Aorta (tissue), 5 donors: ENCODE measurements around the gene TADA1. TPM values are rescaled to one million over a fixed set of nuclear protein-coding genes. Genes with fewer than 3 reads are reported as not detected.
A peak's percentile ranks its signal among the peaks of the same experiment; 100 is the strongest.

Source experiments
- ATAC-seq: fragments of 200-7000 bp; cut with Tn5 transposase; one replicate; pipeline ENCODE4 v1.9.1; 2022; ENCODE audit warnings: moderate library complexity; ENCODE audit not compliant: low FRiP score
- DNase-seq, 2 donors: peaks; one replicate each; pipeline ENCODE4 v3.0.0-alpha.2; 2020
- H3K27ac ChIP-seq, 2 donors: one replicate each; pipeline ENCODE4 v1.5.1; 2013; ENCODE audit warnings: low read length in 2 of 2, mild to moderate bottlenecking in 2 of 2, moderate library complexity in 2 of 2, control low read depth in 1 of 2, inconsistent platforms in 1 of 2, low read depth in 1 of 2
- H3K27me3 ChIP-seq, 2 donors: one replicate each; pipeline ENCODE4 v1.6.1; 2013; ENCODE audit warnings: control low read depth in 1 of 2, low read length in 1 of 2, mild to moderate bottlenecking in 1 of 2, moderate library complexity in 1 of 2; ENCODE audit not compliant: insufficient read depth in 2 of 2, control insufficient read depth in 1 of 2
- H3K36me3 ChIP-seq, 2 donors: one replicate each; pipeline ENCODE4 v1.6.1; 2013; ENCODE audit warnings: control low read depth in 1 of 2, low read length in 1 of 2, mild to moderate bottlenecking in 1 of 2; ENCODE audit not compliant: insufficient read depth in 2 of 2, control insufficient read depth in 1 of 2
- H3K4me1 ChIP-seq, 2 donors: one replicate each; pipeline ENCODE4 v1.6.1; 2013; ENCODE audit warnings: low read length in 2 of 2, control low read depth in 1 of 2, mild to moderate bottlenecking in 1 of 2, moderate library complexity in 1 of 2; ENCODE audit not compliant: insufficient read depth in 2 of 2, control insufficient read depth in 1 of 2
- H3K4me3 ChIP-seq, 2 donors: one replicate each; pipeline ENCODE4 v1.5.1; 2013; ENCODE audit warnings: low read length in 2 of 2, control low read depth in 1 of 2, mild to moderate bottlenecking in 1 of 2
- H3K9me3 ChIP-seq: one replicate; pipeline ENCODE4 v1.6.1; 2013; ENCODE audit warnings: mild to moderate bottlenecking, low read length; ENCODE audit not compliant: control insufficient read depth
- WGBS, 2 donors: extraction: QIAGEN DNeasy Blood & Tissue Kit; methylation state at CpG; one replicate each; pipeline ENCODE4 v1.1.7; 2013; 5-methylcytosine and 5-hydroxymethylcytosine counted together
- intact Hi-C, 2 donors: fragments of 100-400 bp; cut with DNase I; formaldehyde crosslinking; loops; one replicate each; pipeline versions ENCODE4 v1.14.2 to v1.15.0; 2022
- polyA plus RNA-seq, 2 donors: library from polyadenylated mRNA; stranded (reverse); fragments of 200-250 nt; gene quantifications; one replicate each; pipeline ENCODE4 v1.2.3, GENCODE V29; 2013
- total RNA-seq, 2 donors: library from RNA; stranded (reverse); fragmentation: NEBNext Ultra II Directional; extraction: Animal tissue kit (Norgen Biotek cat#: 25700); gene quantifications; one replicate each; pipeline ENCODE4 v1.2.1, GENCODE V29; 2021
- donor health status: healthy with polysubstance abuse.
- donor health status: Bipolar disorder and iron deficiency.
- donor health status: DM: no; HTN: no; CAD: no.
- donor health status: DM: no; HTN: no; CAD: no.
- donor health status: DM: yes; HTN: yes; CAD: no.

TADA1 gene
- total and polyA plus RNA-seq, 4 donors = 6.1 to 9.4 (median 6.6) TPM

DNA sequence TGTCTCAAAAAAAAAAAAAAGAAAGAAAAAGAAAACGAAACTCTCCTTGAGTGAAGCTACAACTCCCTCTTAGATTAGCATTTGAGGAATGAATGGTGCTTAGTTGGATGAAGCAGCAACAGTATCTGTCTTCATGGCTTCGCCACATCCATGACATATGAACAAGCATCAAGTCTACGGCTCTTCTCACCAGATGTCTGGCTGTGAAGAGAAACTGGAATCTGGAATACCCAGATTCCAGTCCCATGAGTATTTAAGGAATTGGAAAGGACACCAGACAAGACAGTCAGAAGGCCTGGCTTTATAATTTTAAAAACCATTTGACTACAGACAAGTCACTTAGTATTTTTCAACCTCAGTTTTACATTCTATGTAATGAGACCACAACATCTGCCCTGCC is 38.0 kb upstream of the TADA1 start:
- no peak overlapping the region for H3K27ac ChIP-seq
- intact Hi-C loops = loop anchor here in 1 of 2 donors (5.0 kb wide), 1 partner anchor 143 kb away; no protein-coding TSS in a partner anchor

DNA sequence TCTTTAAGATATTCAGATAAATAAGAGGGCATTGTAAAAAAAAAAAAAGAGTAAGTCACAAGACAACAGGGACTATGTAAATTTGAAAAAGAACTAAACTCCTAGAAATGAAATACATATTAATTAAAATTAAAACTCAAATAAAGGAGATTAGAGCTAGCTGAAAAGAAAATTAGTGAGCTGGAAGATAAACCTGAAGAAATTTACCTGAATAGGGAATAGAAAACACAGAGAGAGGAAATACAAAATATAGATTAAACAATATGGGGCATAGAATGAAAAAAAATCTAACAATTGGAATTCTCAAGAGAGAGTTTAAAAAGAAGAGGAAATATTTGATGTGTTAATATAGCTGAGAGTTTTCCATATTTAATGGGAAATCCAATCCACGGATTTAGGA is 35.6 kb upstream of the TADA1 start:
- intact Hi-C loops = loop anchor here in 1 of 2 donors (5.0 kb wide), 1 partner anchor 146 kb away; no protein-coding TSS in a partner anchor
- Histone ChIP-seq H3K4me3 (no peak overlapping the region), H3K9me3 (no peaks in the 10 kb centered on the region), H3K36me3 (no peaks in the 10 kb centered on the region), H3K27me3 (no peaks in the 10 kb centered on the region), H3K27ac (no peak overlapping the region), H3K4me1 (no peaks in the 10 kb centered on the region)
- WGBS, 2 donors = 95 to 97% methylated on average over 1 of the region's 1 CpG
- no peak for ATAC-seq
- DNase-seq = no peak

More for the DNA sequence above, 38.0 kb upstream of the TADA1 start:
- H3K36me3 ChIP-seq = no peaks in the 10 kb centered on the region
- no peak for DNase-seq
- WGBS, 2 donors = 85 to 88% methylated on average over 3 of the region's 3 CpGs
- no peak for ATAC-seq
- H3K4me1 ChIP-seq = no peaks in the 10 kb centered on the region
- no peaks in the 10 kb centered on the region for H3K9me3 ChIP-seq
- no peak overlapping the region for H3K4me3 ChIP-seq
- no peaks in the 10 kb centered on the region for H3K27me3 ChIP-seq

DNA sequence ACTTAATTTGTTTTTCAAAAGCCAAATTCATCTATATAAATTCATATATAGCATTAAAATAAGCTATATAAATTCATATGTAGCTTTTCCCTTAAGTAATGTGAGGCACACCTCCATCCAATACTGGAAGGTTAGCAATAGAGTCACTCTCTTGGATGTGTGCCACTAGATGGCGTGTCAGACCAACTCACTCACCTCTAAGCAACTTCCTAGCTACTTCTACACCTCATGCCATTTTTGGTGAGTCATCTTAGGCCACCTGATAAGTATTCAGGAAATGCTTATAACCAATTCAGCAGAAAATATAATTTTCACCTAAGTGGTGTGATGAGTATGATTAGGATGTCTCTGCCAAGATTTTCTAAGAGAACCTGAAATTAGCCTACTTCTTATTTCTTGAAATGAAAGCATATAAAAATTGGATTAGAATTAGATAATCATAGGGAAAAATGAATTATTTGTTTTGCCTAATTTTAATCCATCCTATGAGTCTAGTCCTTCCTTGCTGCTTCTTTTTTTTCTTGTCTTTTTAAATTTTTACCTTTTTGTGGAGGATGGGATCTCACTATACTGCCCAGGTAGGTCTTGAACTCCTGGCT is 34.4 kb upstream of the TADA1 start:
- no peaks in the 10 kb centered on the region for H3K27me3 ChIP-seq
- H3K4me3 ChIP-seq = no peak overlapping the region
- peak in 1 of 2 donors; percentile 62 for DNase-seq
- no peaks in the 10 kb centered on the region for H3K9me3 ChIP-seq
- WGBS, 2 donors = 0 to 4% methylated on average over 1 of the region's 1 CpG
- peak; percentile 68 for ATAC-seq
- H3K27ac ChIP-seq = no peak overlapping the region
- intact Hi-C loops = loop anchor here in 1 of 2 donors (5.0 kb wide), 1 partner anchor 147 kb away; no protein-coding TSS in a partner anchor
- H3K36me3 ChIP-seq = no peaks in the 10 kb centered on the region
- no peaks in the 10 kb centered on the region for H3K4me1 ChIP-seq

DNA sequence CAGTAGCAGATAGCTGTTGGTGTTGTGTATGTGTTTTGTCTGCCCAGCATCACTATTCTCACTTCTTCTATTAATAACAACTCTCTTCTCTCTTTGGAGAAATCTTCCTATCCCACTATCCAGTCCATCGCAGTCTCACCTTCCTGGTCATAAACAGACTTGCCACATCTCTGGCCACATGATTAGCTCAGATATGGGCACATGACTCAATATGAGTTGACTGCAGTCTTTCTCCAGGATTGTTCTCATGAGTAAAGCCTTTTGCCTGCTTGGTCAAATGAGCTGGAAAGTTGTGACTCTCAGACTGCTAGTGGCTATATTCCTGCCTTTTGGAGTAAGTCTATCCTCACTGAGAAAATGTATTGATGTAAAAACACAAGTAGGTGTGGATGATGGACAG is 32.9 kb upstream of the TADA1 start:
- intact Hi-C loops = loop anchor here (5.0 kb wide), 2 partner anchors 133 to 148 kb away; no protein-coding TSS in a partner anchor
- WGBS, 2 donors = 93 to 96% methylated on average over 1 of the region's 1 CpG
- no peak for ATAC-seq

DNA sequence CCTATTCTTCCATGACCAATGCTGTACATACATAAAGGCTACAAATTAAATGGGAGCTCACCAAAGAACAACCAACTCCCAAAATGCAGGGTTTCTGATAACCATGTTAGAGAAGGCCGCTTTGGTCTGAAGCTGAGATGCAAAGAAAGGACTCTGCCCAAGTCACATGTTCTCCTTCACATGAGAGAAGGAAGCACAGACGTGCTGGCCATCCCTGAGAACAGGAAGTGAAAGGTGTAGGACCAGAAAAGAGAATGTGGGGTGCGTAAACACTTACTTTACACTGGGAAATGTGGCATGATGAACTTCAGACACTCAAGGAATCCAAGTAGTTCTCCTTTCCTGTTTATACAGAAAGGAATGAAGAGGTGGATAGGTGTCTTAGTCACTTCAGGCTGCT is 31.7 kb upstream of the TADA1 start:
- H3K27me3 ChIP-seq = no peaks in the 10 kb centered on the region
- intact Hi-C loops = loop anchor here (5.0 kb wide), 2 partner anchors 135 to 150 kb away; no protein-coding TSS in a partner anchor
- WGBS, 2 donors = 90 to 91% methylated on average over 3 of the region's 3 CpGs

More for the DNA sequence above, 32.9 kb upstream of the TADA1 start:
- Histone ChIP-seq H3K27ac (no peak overlapping the region), H3K36me3 (no peaks in the 10 kb centered on the region), H3K27me3 (no peaks in the 10 kb centered on the region), H3K4me1 (no peaks in the 10 kb centered on the region), H3K9me3 (no peaks in the 10 kb centered on the region), H3K4me3 (no peak overlapping the region)
- no peak for DNase-seq

DNA sequence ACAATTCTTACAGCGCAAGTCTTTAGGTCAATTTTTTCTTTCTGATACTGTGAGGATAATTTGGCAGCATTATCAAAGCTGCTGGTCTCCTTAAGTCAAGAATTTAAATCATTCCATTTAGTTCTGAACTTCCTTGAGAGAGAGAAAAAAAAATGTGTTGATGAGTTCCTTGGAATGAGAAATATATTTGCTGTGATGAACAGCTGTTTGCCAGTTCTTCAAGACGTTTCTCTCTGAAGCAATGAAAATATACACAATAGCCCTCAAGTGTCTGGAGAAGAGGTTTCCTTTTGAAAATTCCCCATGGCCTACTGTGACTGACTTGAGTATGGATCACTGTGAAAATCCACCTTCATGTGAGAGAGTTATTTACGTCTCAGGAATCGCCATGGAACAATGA is 31.0 kb upstream of the TADA1 start:
- H3K9me3 ChIP-seq = no peaks in the 10 kb centered on the region
- no peak for DNase-seq
- H3K27me3 ChIP-seq = no peaks in the 10 kb centered on the region
- no peak overlapping the region for H3K4me3 ChIP-seq
- no peaks in the 10 kb centered on the region for H3K4me1 ChIP-seq
- ATAC-seq = no peak
- H3K27ac ChIP-seq = no peak overlapping the region
- intact Hi-C loops = loop anchor here (5.0 kb wide), 2 partner anchors 135 to 150 kb away; no protein-coding TSS in a partner anchor
- 80% methylated on average over 4 of the region's 4 CpGs for WGBS, 2 donors
- H3K36me3 ChIP-seq = no peaks in the 10 kb centered on the region

More for the DNA sequence above, 31.7 kb upstream of the TADA1 start:
- Histone ChIP-seq H3K4me1 (no peaks in the 10 kb centered on the region), H3K27ac (no peak overlapping the region), H3K4me3 (no peak overlapping the region), H3K36me3 (no peaks in the 10 kb centered on the region), H3K9me3 (no peaks in the 10 kb centered on the region)
- no peak for ATAC-seq
- DNase-seq = no peak

DNA sequence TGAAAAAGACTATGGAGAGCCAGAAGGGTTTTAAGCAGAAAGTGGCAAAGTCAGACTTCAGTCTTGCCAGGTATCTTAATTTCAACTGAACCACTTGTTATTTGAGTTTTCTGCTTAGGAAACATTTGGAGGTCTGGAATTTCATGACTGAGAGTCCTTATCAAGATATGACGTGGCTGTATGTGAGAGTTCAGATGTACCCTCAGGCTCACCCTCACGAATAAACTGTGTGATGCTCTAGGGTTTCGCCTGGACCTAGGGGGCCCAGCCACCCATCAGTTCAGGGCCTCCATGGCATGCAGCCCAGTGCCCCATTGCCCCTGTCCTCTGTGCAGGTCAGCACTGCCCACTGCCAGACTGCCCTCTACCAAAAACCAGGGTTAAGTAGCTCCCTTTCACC is 30.6 kb upstream of the TADA1 start:
- no peaks in the 10 kb centered on the region for H3K27me3 ChIP-seq
- 65 to 74% methylated on average over 3 of the region's 3 CpGs for WGBS, 2 donors
- ATAC-seq = no peak
- no peaks in the 10 kb centered on the region for H3K9me3 ChIP-seq
- H3K4me1 ChIP-seq = no peaks in the 10 kb centered on the region
- H3K4me3 ChIP-seq = no peak overlapping the region
- intact Hi-C loops = loop anchor here (5.0 kb wide), 2 partner anchors 136 to 151 kb away; no protein-coding TSS in a partner anchor
- H3K27ac ChIP-seq = no peak overlapping the region
- no peak for DNase-seq
- no peaks in the 10 kb centered on the region for H3K36me3 ChIP-seq

DNA sequence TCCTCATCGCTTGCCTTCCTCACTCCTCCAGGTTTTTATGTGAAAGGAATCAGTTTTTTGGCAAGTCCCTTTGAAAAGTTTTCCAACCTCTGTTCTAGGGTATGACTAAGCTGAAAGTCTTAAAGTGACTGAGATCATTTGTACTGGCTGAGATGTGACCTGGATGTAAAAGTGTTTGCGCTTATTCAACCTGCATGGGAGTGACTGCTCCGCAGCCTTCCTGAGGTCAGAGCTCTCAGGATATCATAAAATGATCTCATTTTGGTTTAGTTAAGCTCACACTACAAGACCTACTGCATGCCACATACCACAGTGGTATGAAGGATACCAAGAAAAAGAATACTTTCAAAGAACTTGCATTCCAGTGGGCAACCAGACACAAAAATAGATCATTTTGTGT is 29.8 kb upstream of the TADA1 start:
- no peak overlapping the region for H3K4me3 ChIP-seq
- intact Hi-C loops = loop anchor here (5.0 kb wide), 2 partner anchors 136 to 151 kb away; no protein-coding TSS in a partner anchor
- H3K36me3 ChIP-seq = no peaks in the 10 kb centered on the region
- H3K4me1 ChIP-seq = no peaks in the 10 kb centered on the region
- no peaks in the 10 kb centered on the region for H3K27me3 ChIP-seq
- WGBS, 2 donors = 4 to 11% methylated on average over 3 of the region's 3 CpGs
- ATAC-seq (peak; percentile 60), DNase-seq (no peak)
- peak overlapping the region in 1 of 2 donors; percentile 73 for H3K27ac ChIP-seq
- H3K9me3 ChIP-seq = no peaks in the 10 kb centered on the region

DNA sequence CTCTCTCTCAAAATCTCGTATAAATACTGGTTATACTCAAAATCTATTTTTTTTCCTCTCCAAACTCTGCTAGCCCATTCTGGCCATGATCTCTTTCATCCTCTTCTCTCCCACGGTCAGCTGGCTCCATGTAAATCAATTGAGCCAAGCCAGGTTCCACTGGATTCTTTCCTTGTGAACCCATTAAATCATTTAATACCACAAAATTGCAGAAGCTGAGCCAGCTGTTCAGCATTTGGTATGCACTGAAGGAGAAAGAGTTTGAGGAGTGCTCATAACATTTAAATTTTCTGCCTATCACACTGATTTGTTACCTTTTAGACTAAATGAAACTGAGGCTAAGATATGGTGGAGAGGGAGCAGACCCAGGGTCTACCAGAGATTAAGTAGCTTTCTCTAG is 29.1 kb upstream of the TADA1 start:
- no peak overlapping the region for H3K4me3 ChIP-seq
- H3K27ac ChIP-seq = peak overlapping the region in 1 of 2 donors; percentile 73
- no peaks in the 10 kb centered on the region for H3K4me1 ChIP-seq
- intact Hi-C loops = loop anchor here (5.0 kb wide), 2 partner anchors 137 to 152 kb away; no protein-coding TSS in a partner anchor
- ATAC-seq (no peak), DNase-seq (no peak)
- no peaks in the 10 kb centered on the region for H3K27me3 ChIP-seq
- H3K9me3 ChIP-seq = no peaks in the 10 kb centered on the region
- no peaks in the 10 kb centered on the region for H3K36me3 ChIP-seq
- 7 to 10% methylated on average over 2 of the region's 2 CpGs for WGBS, 2 donors
